Measurements from ENCODE around the gene ADAMTS17.

Gene ADAMTS17

DNA sequence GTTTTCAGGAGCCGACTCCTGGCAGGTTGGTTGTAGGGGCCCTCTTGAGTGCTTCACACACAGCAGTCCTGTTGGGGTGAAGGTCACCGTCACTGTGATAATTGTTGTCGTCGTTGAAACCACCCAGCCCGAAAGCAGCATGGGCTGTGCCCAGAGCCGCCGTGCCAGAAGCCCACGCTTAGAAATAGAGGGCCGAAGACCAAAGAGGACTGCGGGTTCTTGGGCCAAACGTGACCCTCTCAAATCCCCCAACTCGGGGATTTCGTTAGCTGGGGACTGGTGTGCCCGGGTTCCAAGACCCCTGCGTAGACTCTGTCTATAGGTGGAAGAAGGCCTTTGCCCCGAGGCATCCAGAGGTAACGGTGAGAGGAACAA, 7.5 kb upstream of the ADAMTS17 start:
- DNase-seq (ENCODE audit: low spot score), result no peak
- in situ Hi-C loops (cut with MboI; ENCODE audit: low sequenced_read_pairs, unreplicated experiment), result loop anchor here (25.0 kb wide), 1 partner anchor 663 kb away; no protein-coding TSS in a partner anchor
- TF ChIP-seq, protein P1, sequence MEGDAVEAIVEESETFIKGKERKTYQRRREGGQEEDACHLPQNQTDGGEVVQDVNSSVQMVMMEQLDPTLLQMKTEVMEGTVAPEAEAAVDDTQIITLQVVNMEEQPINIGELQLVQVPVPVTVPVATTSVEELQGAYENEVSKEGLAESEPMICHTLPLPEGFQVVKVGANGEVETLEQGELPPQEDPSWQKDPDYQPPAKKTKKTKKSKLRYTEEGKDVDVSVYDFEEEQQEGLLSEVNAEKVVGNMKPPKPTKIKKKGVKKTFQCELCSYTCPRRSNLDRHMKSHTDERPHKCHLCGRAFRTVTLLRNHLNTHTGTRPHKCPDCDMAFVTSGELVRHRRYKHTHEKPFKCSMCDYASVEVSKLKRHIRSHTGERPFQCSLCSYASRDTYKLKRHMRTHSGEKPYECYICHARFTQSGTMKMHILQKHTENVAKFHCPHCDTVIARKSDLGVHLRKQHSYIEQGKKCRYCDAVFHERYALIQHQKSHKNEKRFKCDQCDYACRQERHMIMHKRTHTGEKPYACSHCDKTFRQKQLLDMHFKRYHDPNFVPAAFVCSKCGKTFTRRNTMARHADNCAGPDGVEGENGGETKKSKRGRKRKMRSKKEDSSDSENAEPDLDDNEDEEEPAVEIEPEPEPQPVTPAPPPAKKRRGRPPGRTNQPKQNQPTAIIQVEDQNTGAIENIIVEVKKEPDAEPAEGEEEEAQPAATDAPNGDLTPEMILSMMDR (IDR thresholded peaks at IDR 0.05; ENCODE audit: borderline replicate concordance, control extremely low read depth, extremely low read depth, insufficient read depth, missing control alignments), result no peak

DNA sequence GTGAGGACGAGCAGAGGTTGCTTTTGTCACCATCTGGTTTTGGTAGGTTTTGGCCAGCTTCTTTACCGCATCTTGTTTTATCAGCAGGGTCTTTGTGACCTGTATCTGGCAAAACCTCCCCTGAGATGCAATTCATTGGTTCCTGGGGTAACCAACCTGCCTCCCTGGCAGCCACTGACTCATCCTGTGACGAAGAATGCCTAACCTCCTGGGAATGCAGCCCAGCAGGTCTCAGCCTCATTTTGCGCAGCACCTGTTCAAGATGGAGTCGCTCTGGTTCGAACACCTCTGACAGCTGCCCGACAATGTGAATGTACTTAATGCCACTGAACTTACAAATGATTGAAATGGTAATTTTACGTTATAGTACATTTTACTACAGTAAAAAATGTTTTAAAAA, 6.8 kb upstream of the ADAMTS17 start:
- in situ Hi-C loops (cut with MboI; ENCODE audit: low sequenced_read_pairs, unreplicated experiment), result loop anchor here (25.0 kb wide), 1 partner anchor 664 kb away; no protein-coding TSS in a partner anchor
- no peak for DNase-seq (ENCODE audit: low spot score)

DNA sequence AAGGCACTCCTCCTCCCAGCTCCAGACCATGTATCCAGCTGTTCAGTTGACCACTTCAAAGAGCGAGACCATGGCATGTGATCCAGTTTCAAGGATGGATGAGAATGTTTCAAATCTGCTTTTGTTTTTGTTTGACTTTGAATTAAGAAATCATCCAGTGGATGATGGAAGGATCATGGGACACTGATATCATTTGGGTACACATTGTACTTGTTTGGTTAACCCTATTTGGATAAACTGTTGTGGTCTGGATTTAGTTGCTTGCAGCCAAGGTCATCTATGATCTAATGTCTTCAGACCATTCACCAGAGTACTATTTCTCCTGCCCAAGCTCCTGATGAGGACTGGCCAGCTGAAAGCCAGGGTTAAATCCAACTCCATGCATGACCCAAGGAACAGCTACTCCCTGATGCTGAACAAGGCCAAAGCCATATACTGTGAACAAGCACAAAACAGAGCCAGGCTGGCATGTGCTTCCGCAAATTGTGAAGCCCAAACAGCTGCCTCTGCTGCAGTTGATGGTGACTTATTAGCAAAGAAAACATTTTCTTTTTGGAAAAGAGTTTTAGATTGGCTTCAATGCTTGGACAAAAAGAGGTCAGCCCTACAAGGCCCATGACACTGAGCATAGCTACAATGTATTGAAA, 5.2 kb upstream of the ADAMTS17 start:
- in situ Hi-C loops (cut with MboI; ENCODE audit: low sequenced_read_pairs, unreplicated experiment), result loop anchor here (25.0 kb wide), 1 partner anchor 665 kb away; no protein-coding TSS in a partner anchor
- TF ChIP-seq, protein P1 (IDR thresholded peaks at IDR 0.05; ENCODE audit: borderline replicate concordance, control extremely low read depth, extremely low read depth, insufficient read depth, missing control alignments), result no peak
- DNase-seq (ENCODE audit: low spot score), result no peak

More for the DNA sequence above, 6.8 kb upstream of the ADAMTS17 start:
- TF ChIP-seq, protein P1 (IDR thresholded peaks at IDR 0.05; ENCODE audit: borderline replicate concordance, control extremely low read depth, extremely low read depth, insufficient read depth, missing control alignments), result no peak

DNA sequence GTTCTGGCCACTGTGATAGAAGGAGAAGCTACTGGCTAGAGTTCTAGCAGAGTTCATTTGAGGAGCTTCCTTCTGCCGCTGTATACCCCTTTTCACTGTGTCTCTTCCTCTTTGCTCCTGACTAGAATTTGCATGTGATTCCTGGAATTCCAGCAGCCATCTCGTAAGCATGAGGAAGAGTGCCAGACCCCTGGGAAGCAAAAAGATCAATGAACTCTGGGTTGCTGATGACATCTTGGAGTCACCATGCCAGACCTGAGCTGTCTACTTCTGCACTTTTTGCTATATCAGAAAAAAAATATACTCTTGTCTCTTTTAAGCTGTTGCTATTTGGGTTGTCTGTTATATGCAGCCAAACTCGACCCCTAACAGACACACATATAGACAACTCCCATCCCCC, 3.7 kb upstream of the ADAMTS17 start:
- no peak for DNase-seq (ENCODE audit: low spot score)
- in situ Hi-C loops (cut with MboI; ENCODE audit: low sequenced_read_pairs, unreplicated experiment), result loop anchor here (25.0 kb wide), 1 partner anchor 667 kb away; no protein-coding TSS in a partner anchor
- TF ChIP-seq, protein P1 (IDR thresholded peaks at IDR 0.05; ENCODE audit: borderline replicate concordance, control extremely low read depth, extremely low read depth, insufficient read depth, missing control alignments), result no peak

DNA sequence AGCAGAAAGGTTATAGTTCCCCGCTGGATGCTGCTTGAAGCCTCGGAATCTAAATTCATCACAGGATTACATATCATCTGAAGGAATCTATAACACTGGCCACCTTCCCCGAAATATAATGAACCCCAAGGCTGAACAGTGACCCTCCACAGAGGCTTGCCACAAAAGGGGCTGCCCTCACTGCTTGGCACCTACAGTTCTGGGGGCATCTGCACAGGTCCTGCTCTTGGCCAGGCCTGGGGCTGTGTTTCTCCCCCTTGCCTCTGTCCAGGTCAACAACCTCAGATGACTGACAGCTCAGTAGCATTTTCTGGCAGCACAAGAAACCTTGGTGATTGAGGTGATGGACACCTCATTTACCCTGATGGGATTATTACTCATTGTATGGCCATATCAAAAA, 1.5 kb upstream of the ADAMTS17 start:
- DNase-seq (ENCODE audit: low spot score), result no peak
- in situ Hi-C loops (cut with MboI; ENCODE audit: low sequenced_read_pairs, unreplicated experiment), result loop anchor here (25.0 kb wide), 1 partner anchor 669 kb away; no protein-coding TSS in a partner anchor

DNA sequence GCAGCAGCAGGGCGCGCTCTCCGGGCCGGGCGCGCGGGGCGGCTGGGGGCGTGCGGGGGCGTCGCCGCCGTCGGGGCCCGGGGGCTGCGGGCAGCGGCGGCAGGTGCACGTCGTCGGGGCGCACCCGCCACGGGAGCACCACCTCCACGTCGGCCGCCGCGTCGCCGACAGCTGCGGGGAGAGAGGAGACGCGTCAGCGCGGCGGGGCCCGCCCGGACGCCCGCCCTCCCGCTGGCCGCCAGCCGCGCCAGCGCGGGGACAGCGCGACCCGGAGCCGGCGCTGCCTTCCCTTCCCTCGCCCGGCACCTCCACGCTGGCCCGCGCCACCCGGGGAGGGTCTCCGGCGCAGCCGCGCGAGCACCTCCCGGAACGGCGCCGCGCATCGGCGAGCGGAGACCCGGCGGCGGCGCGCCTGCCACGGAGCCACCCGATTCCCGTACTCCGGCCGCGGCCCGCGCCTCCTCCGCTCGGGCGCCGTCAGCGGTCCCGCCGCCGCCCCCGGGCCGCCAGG, 481 bp downstream of the ADAMTS17 start:
- DNase-seq (ENCODE audit: low spot score), result no peak
- in situ Hi-C loops (cut with MboI; ENCODE audit: low sequenced_read_pairs, unreplicated experiment), result loop anchor here (25.0 kb wide), 1 partner anchor 671 kb away; no protein-coding TSS in a partner anchor
- TF ChIP-seq, protein P1 (IDR thresholded peaks at IDR 0.05; ENCODE audit: borderline replicate concordance, control extremely low read depth, extremely low read depth, insufficient read depth, missing control alignments), result no peak

More for the DNA sequence above, 1.5 kb upstream of the ADAMTS17 start:
- TF ChIP-seq, protein P1 (IDR thresholded peaks at IDR 0.05; ENCODE audit: borderline replicate concordance, control extremely low read depth, extremely low read depth, insufficient read depth, missing control alignments), result no peak

All from GM13976 (cell line).